Karpas-422 (cell line): ENCODE data around the gene INTS6. TPM values are rescaled to one million over a fixed set of nuclear protein-coding genes. Genes with fewer than 3 reads are reported as not detected.

Source experiments
- DNase-seq: peaks from one replicate; pipeline ENCODE4 v3.0.0-alpha.2; 2015
- H2AFZ ChIP-seq: fragments of 200-600 bp; sonication (generic); 2 replicates; pipeline ENCODE4 v1.6.1; 2014; ENCODE audit warnings: antibody characterized with exemption, low read length, mixed read lengths
- H3K27ac ChIP-seq: fragments of 200-600 bp; sonication (generic); 2 replicates; pipeline ENCODE4 v1.5.1; 2014; ENCODE audit warnings: mild to moderate bottlenecking, low read length, moderate library complexity
- H3K27me3 ChIP-seq: fragments of 200-600 bp; sonication (generic); 2 replicates; pipeline ENCODE4 v1.6.1; 2014; ENCODE audit warnings: low read length, mixed read lengths
- H3K36me3 ChIP-seq: fragments of 200-600 bp; sonication (generic); 2 replicates; pipeline ENCODE4 v1.6.1; 2014; ENCODE audit warnings: low read length, mixed read lengths; ENCODE audit not compliant: insufficient read depth
- H3K4me1 ChIP-seq: fragments of 200-600 bp; sonication (generic); 2 replicates; pipeline ENCODE4 v1.6.1; 2014; ENCODE audit warnings: mild to moderate bottlenecking, low read length, mixed read lengths
- H3K4me2 ChIP-seq: fragments of 200-600 bp; sonication (generic); 2 replicates; pipeline ENCODE4 v1.6.1; 2014; ENCODE audit warnings: low read length, low read depth, mild to moderate bottlenecking; ENCODE audit not compliant: poor library complexity, severe bottlenecking
- H3K4me3 ChIP-seq: fragments of 200-600 bp; sonication (generic); 2 replicates; pipeline ENCODE4 v1.5.1; 2014; ENCODE audit warnings: mild to moderate bottlenecking, antibody characterized with exemption, low read length, mixed read lengths
- H3K79me2 ChIP-seq: fragments of 200-600 bp; sonication (generic); 2 replicates; pipeline ENCODE4 v1.6.1; 2014; ENCODE audit warnings: mild to moderate bottlenecking, low read length, mixed read lengths
- H3K9ac ChIP-seq: fragments of 200-600 bp; sonication (generic); 2 replicates; pipeline ENCODE4 v1.6.0; 2014; ENCODE audit warnings: low read length
- H3K9me2 ChIP-seq: fragments of 200-600 bp; sonication (generic), shearing (Covaris generic); replicated peaks from 2 replicates; pipeline ENCODE4 v1.6.0; 2014; ENCODE audit warnings: mild to moderate bottlenecking, low read length, moderate library complexity; ENCODE audit not compliant: insufficient read depth
- H3K9me3 ChIP-seq: fragments of 300-700, 200-600 bp; sonication (generic); 2 replicates; pipeline ENCODE4 v1.6.1; 2014; ENCODE audit warnings: low read length, mixed read lengths
- H4K20me1 ChIP-seq: fragments of 200-600 bp; sonication (generic); 2 replicates; pipeline ENCODE4 v1.6.1; 2014; ENCODE audit warnings: mild to moderate bottlenecking, antibody characterized with exemption, low read length, low read depth; ENCODE audit not compliant: insufficient read depth
- total RNA-seq: library from RNA; depleted of rRNA; stranded (reverse); fragments of >200 nt; shearing (Covaris generic); gene quantifications from 2 replicates; pipeline ENCODE4 v1.2.3, GENCODE V29; 2014; ENCODE audit warnings: low replicate concordance

The INTS6 gene
- total RNA-seq, 1 experiment from 2014 or later: 86.2 TPM

- Histone ChIP-seq H3K9me2 (no peaks in the 10 kb centered on the region), H3K4me2 (no peak overlapping the region), H3K27ac (no peak overlapping the region), H3K79me2 (no peaks in the 10 kb centered on the region), H3K4me1 (peaks cover under 1% of the 10 kb centered on the region; the same call in 1 of the 2 replicates), H3K36me3 (no peaks in the 10 kb centered on the region), H3K9me3 (no peaks in the 10 kb centered on the region), H3K9ac (no peak overlapping the region), H2AFZ (no peak overlapping the region), H3K27me3 (no peaks in the 10 kb centered on the region), H3K4me3 (no peak overlapping the region), H4K20me1 (no peaks in the 10 kb centered on the region)
- no peak for DNase-seq
Measured at GRCh38 chr13:51469790-51470189, 17.0 kb upstream of the INTS6 start.

GRCh38 chr13:51467730-51468129 lies 14.9 kb upstream of the INTS6 start:
- Histone ChIP-seq H3K27ac (no peak overlapping the region), H3K79me2 (no peaks in the 10 kb centered on the region), H3K27me3 (no peaks in the 10 kb centered on the region), H3K36me3 (no peaks in the 10 kb centered on the region), H3K9me2 (no peaks in the 10 kb centered on the region), H3K4me2 (no peak overlapping the region), H3K4me1 (peaks cover 5% of the 10 kb centered on the region), H4K20me1 (no peaks in the 10 kb centered on the region), H3K4me3 (no peak overlapping the region), H3K9me3 (no peaks in the 10 kb centered on the region), H2AFZ (no peak overlapping the region), H3K9ac (no peak overlapping the region)
- DNase-seq: no peak

- Histone ChIP-seq H3K4me2 (no peak overlapping the region), H3K9me3 (no peaks in the 10 kb centered on the region), H3K79me2 (no peaks in the 10 kb centered on the region), H3K27me3 (no peaks in the 10 kb centered on the region), H3K27ac (no peak overlapping the region), H3K4me1 (peaks cover 5% of the 10 kb centered on the region), H3K9ac (no peak overlapping the region), H3K4me3 (no peak overlapping the region), H3K9me2 (no peaks in the 10 kb centered on the region), H4K20me1 (no peaks in the 10 kb centered on the region), H2AFZ (no peak overlapping the region), H3K36me3 (no peaks in the 10 kb centered on the region)
- no peak for DNase-seq
Measured at GRCh38 chr13:51465124-51465523, 12.3 kb upstream of the INTS6 start.

GRCh38 chr13:51457086-51457815 lies 4.4 kb upstream of the INTS6 start:
- no peak for DNase-seq
- Histone ChIP-seq H3K4me1 (peaks cover 10% of the 10 kb centered on the region), H3K9me2 (no peaks in the 10 kb centered on the region), H3K79me2 (peaks cover 5% of the 10 kb centered on the region; the same call in 1 of the 2 replicates), H3K4me3 (no peak overlapping the region), H2AFZ (no peak overlapping the region), H3K9me3 (no peaks in the 10 kb centered on the region), H4K20me1 (no peaks in the 10 kb centered on the region), H3K27me3 (no peaks in the 10 kb centered on the region), H3K27ac (no peak overlapping the region), H3K4me2 (no peak overlapping the region), H3K36me3 (0 out of 2 replicates have a peak, but pooled peaks cover 6% of the 10 kb centered on the region), H3K9ac (no peak overlapping the region)

- Histone ChIP-seq H3K36me3 (0 out of 2 replicates have a peak, but pooled peaks cover 6% of the 10 kb centered on the region), H2AFZ (no peak overlapping the region), H3K4me2 (no peak overlapping the region), H3K9me2 (no peaks in the 10 kb centered on the region), H3K4me3 (no peak overlapping the region), H3K79me2 (peaks cover 5% of the 10 kb centered on the region; the same call in 1 of the 2 replicates), H3K4me1 (peaks cover 10% of the 10 kb centered on the region), H4K20me1 (no peaks in the 10 kb centered on the region), H3K9me3 (no peaks in the 10 kb centered on the region), H3K27ac (no peak overlapping the region), H3K9ac (no peak overlapping the region), H3K27me3 (no peaks in the 10 kb centered on the region)
- DNase-seq: no peak
Measured at GRCh38 chr13:51456510-51456909, 3.7 kb upstream of the INTS6 start.

- DNase-seq: no peak
- Histone ChIP-seq H4K20me1 (no peaks in the 10 kb centered on the region), H3K36me3 (peaks cover 14% of the 10 kb centered on the region; the same call in 1 of the 2 replicates), H3K79me2 (peaks cover 12% of the 10 kb centered on the region), H3K9me2 (no peaks in the 10 kb centered on the region), H3K27ac (no peak overlapping the region), H3K9me3 (no peaks in the 10 kb centered on the region), H3K4me3 (no peak overlapping the region), H3K27me3 (no peaks in the 10 kb centered on the region), H3K4me1 (peaks cover 18% of the 10 kb centered on the region), H2AFZ (no peak overlapping the region), H3K9ac (no peak overlapping the region), H3K4me2 (no peak overlapping the region)
Measured at GRCh38 chr13:51455532-51455931, 2.7 kb upstream of the INTS6 start.

- H3K27me3 ChIP-seq: no peaks in the 10 kb centered on the region
- no peak for DNase-seq
- H3K9ac ChIP-seq: peak overlapping the region; percentile 88
- H3K9me2 ChIP-seq: no peaks in the 10 kb centered on the region
- H4K20me1 ChIP-seq: no peaks in the 10 kb centered on the region
- H3K4me3 ChIP-seq: peak overlapping the region; percentile 77
- H3K79me2 ChIP-seq: peaks cover 15% of the 10 kb centered on the region
- H3K4me1 ChIP-seq: peaks cover 31% of the 10 kb centered on the region
- H3K9me3 ChIP-seq: no peaks in the 10 kb centered on the region
- peak overlapping the region; percentile 84 for H3K27ac ChIP-seq
- no peak overlapping the region for H2AFZ ChIP-seq
- peak overlapping the region; percentile 71 for H3K4me2 ChIP-seq
- H3K36me3 ChIP-seq: peaks cover 28% of the 10 kb centered on the region; the same call in 1 of the 2 replicates
Measured at GRCh38 chr13:51453959-51454703, 1.3 kb upstream of the INTS6 start.

- DNase-seq: peak; percentile 91
- peak overlapping the region; percentile 88 for H3K9ac ChIP-seq
- peaks cover 15% of the 10 kb centered on the region for H3K79me2 ChIP-seq
- peak overlapping the region; percentile 77 for H3K4me3 ChIP-seq
- peak overlapping the region; percentile 71 for H3K4me2 ChIP-seq
- no peak overlapping the region for H2AFZ ChIP-seq
- H3K27ac ChIP-seq: peak overlapping the region; percentile 84
- H3K9me2 ChIP-seq: no peaks in the 10 kb centered on the region
- H3K27me3 ChIP-seq: no peaks in the 10 kb centered on the region
- H3K9me3 ChIP-seq: no peaks in the 10 kb centered on the region
- no peaks in the 10 kb centered on the region for H4K20me1 ChIP-seq
- peaks cover 31% of the 10 kb centered on the region for H3K4me1 ChIP-seq
- peaks cover 34% of the 10 kb centered on the region; the same call in 1 of the 2 replicates for H3K36me3 ChIP-seq
Measured at GRCh38 chr13:51453207-51453958, 547 bp upstream of the INTS6 start.
